Measurements from ENCODE around the gene MANEAL.

MANEAL gene

GRCh38 chr1:37807555-37808368, 14.1 kb downstream of the MANEAL start, which contains the start of the genes C1orf122 and YRDC:
Gene C1orf122 (plus strand): TSS chr1:37807790. CDS start chr1:37808405, 615 bp downstream.
Gene YRDC (minus strand): TSS chr1:37808208. CDS start chr1:37808180, 28 bp downstream.
- H3K4me3 ChIP-seq (ENCODE audit: low read depth in 1 of 2, low read length in 1 of 2): peak within 1 kb of the TSS; percentile 86 to 98

DNA sequence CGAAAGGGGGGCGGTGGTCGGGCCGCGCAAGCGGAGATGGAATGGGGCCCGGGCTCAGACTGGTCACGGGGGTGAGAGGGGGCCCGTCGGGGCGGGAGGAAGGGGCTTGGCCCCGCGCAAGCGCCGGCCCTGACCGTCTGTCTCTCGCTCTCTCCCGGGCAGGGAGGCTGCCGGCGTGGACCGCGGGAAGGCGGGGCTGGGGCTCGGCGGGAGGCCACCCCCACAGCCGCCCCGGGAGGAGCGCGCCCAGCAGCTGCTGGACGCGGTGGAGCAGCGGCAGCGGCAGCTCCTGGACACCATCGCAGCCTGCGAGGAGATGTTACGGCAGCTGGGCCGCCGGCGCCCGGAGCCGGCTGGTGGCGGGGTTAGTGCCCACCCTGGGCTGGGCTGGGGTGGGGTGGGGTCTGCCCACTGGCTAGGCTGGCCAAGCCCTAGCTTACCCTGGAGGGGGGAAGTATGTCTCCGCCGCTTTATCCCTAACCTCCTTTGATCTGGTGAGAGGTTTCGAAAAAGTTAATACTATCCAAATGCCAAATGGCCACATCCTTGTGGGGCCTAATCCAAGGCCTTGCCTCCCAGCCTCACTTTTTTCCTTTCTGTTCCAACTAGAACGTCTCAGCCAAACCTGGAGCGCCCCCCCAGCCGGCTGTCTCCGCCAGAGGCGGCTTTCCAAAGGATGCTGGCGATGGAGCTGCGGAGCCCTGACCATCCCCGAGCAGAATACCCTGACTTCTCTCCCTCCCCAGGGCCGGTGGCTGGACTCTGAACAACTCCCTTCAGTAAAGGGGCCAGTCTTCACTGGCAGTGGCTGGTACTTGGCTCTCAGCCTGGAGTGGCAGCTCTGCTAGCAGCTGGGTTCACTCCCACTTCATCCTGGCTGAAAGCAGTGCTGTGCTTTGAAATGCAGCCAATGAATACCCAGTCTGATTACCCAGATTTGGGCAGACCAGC, 15.0 kb downstream of the MANEAL start:
- H3K4me1 ChIP-seq (ENCODE audit: control insufficient read depth in 1 of 2, insufficient read depth in 1 of 2, low read depth in 1 of 2, low read length in 1 of 2): peaks cover 43 to 60% of the 10 kb centered on the region in 2 experiments
- H3K27me3 ChIP-seq: no peaks in the 10 kb centered on the region
- TF ChIP-seq, protein P1, sequence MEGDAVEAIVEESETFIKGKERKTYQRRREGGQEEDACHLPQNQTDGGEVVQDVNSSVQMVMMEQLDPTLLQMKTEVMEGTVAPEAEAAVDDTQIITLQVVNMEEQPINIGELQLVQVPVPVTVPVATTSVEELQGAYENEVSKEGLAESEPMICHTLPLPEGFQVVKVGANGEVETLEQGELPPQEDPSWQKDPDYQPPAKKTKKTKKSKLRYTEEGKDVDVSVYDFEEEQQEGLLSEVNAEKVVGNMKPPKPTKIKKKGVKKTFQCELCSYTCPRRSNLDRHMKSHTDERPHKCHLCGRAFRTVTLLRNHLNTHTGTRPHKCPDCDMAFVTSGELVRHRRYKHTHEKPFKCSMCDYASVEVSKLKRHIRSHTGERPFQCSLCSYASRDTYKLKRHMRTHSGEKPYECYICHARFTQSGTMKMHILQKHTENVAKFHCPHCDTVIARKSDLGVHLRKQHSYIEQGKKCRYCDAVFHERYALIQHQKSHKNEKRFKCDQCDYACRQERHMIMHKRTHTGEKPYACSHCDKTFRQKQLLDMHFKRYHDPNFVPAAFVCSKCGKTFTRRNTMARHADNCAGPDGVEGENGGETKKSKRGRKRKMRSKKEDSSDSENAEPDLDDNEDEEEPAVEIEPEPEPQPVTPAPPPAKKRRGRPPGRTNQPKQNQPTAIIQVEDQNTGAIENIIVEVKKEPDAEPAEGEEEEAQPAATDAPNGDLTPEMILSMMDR (IDR thresholded peaks at IDR 0.05): no peak
- H3K36me3 ChIP-seq: peaks cover 53% of the 10 kb centered on the region
- no peaks in the 10 kb centered on the region for H3K9me3 ChIP-seq
- H3K27ac ChIP-seq: peak overlapping the region; percentile 93
- H3K4me3 ChIP-seq (ENCODE audit: low read depth in 1 of 2, low read length in 1 of 2): peak overlapping the region; percentile 86 to 98

More at GRCh38 chr1:37807555-37808368, 14.1 kb downstream of the MANEAL start, which contains the start of the genes C1orf122 and YRDC:
- Histone ChIP-seq H3K36me3 (peaks cover 54% of the 10 kb centered on the region), H3K27me3 (no peaks in the 10 kb centered on the region), H3K4me1 (ENCODE audit: control insufficient read depth in 1 of 2, insufficient read depth in 1 of 2, low read depth in 1 of 2, low read length in 1 of 2) (peaks cover 34 to 51% of the 10 kb centered on the region in 2 experiments), H3K9me3 (no peaks in the 10 kb centered on the region), H3K27ac (peak within 1 kb of the TSS; percentile 93)
- TF ChIP-seq, protein P1 (IDR thresholded peaks at IDR 0.05): peak; percentile 39

GRCh38 chr1:37809942-37810341, 16.3 kb downstream of the MANEAL start:
- TF ChIP-seq, protein P1 (IDR thresholded peaks at IDR 0.05): no peak
- Histone ChIP-seq H3K36me3 (peaks cover 53% of the 10 kb centered on the region), H3K4me1 (ENCODE audit: control insufficient read depth in 1 of 2, insufficient read depth in 1 of 2, low read depth in 1 of 2, low read length in 1 of 2) (peaks cover 43 to 60% of the 10 kb centered on the region in 2 experiments)

DNA sequence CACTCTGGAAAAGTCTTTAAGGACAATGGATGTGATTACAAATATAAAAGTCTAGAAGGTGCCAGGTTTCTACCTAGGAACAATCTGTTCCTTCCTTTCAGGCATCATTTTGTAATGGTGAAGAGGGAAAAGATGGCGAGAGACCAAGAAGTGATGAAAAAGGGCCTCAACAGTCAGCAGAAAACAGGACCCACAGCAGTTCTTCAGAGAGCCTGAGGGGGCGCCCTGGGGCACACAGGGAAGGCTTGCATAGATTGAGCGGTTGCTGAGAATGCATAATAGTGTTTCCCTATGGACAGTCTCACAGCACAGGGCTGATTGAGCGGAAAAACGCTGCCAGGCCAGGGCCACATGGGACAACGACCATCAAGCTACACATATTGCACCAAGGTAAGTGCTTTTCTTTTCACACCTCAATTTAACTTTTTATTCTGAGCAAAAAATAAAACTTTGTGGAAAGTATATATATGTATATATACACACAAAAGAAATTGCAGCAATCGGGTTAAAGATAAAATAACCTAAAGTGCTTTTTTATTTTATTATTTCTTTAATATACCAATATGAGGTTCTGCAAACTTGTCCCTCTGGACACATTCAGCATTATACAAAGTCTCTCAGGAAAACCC, 17.5 kb downstream of the MANEAL start:
- Histone ChIP-seq H3K27me3 (no peaks in the 10 kb centered on the region), H3K36me3 (peaks cover 53% of the 10 kb centered on the region)
- TF ChIP-seq, protein P1 (IDR thresholded peaks at IDR 0.05): peak; percentile 89

More at GRCh38 chr1:37809942-37810341, 16.3 kb downstream of the MANEAL start:
- H3K9me3 ChIP-seq: no peaks in the 10 kb centered on the region
- no peaks in the 10 kb centered on the region for H3K27me3 ChIP-seq
- peak overlapping the region; percentile 93 for H3K27ac ChIP-seq
- no peak overlapping the region for H3K4me3 ChIP-seq (ENCODE audit: low read depth in 1 of 2, low read length in 1 of 2)

More for the DNA sequence above, 17.5 kb downstream of the MANEAL start:
- H3K27ac ChIP-seq: peak overlapping the region; percentile 93
- no peak overlapping the region for H3K4me3 ChIP-seq (ENCODE audit: low read depth in 1 of 2, low read length in 1 of 2)
- peaks cover 43 to 60% of the 10 kb centered on the region in 2 experiments for H3K4me1 ChIP-seq (ENCODE audit: control insufficient read depth in 1 of 2, insufficient read depth in 1 of 2, low read depth in 1 of 2, low read length in 1 of 2)
- no peaks in the 10 kb centered on the region for H3K9me3 ChIP-seq
